ENCODE data around the gene SUGCT.
"Not testable (repeated sequence)": the region's sequence is repeated elsewhere in the genome, so short reads cannot be mapped to it uniquely, and the experiment has no call there.

SUGCT gene

DNA sequence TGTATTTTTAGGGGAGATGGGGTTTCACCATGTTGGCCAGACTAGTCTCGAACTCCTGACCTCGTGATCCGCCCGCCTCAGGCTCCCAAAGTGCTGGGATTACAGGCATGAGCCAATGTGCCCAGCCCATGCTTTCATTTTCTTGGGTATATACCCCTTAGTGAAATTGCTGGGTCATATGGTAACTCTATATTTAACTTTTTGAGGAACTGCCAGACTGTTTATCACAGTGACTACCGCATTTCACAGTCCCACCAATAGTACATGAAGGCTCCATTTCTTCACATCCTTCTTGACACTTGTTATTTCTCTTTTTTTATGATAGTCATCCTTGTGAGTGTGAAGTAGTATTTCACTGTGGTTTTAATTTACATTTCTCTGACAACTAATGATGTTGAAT, 134.0 kb downstream of the SUGCT start:
- not testable (repeated sequence) for DNase-seq

- DNase-seq, result no peak
Observed at GRCh38 chr7:40276061-40276460, 141.3 kb downstream of the SUGCT start.

- DNase-seq, result no peak
Observed at GRCh38 chr7:40279991-40280390, 145.2 kb downstream of the SUGCT start.

- DNase-seq, result no peak
Observed at GRCh38 chr7:40282858-40283257, 148.1 kb downstream of the SUGCT start.

DNA sequence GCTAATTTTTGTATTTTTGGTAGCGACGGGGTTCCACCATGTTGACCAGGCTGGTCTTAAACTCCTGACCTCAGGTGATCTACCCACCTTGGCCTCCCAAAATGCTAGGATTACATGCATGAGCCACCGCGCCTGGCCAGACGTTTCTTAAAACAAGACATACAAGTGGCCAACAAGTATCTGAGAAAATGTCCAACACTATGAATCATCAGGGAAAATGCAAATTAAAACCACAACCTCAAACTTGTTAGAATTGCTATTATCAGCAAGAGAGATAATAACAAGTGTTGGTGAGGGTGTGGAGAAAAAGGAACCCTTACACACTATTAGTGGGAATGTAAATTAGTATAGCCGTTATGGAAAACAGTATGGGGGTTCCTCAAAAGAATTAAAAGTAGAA, 148.6 kb downstream of the SUGCT start:
- no peak for DNase-seq

GRCh38 chr7:40288827-40289226, 154.0 kb downstream of the SUGCT start:
- DNase-seq, result no peak

GRCh38 chr7:40297741-40298311, 163.0 kb downstream of the SUGCT start:
- no peak for DNase-seq

GRCh38 chr7:40298421-40298820, 163.6 kb downstream of the SUGCT start:
- DNase-seq, result no peak

GRCh38 chr7:40299097-40299496, 164.3 kb downstream of the SUGCT start:
- no peak for DNase-seq

GRCh38 chr7:40300146-40300670, 165.4 kb downstream of the SUGCT start:
- no peak for DNase-seq

GRCh38 chr7:40301486-40302068, 166.8 kb downstream of the SUGCT start:
- DNase-seq, result no peak

GRCh38 chr7:40303996-40304395, 169.2 kb downstream of the SUGCT start:
- no peak for DNase-seq

DNA sequence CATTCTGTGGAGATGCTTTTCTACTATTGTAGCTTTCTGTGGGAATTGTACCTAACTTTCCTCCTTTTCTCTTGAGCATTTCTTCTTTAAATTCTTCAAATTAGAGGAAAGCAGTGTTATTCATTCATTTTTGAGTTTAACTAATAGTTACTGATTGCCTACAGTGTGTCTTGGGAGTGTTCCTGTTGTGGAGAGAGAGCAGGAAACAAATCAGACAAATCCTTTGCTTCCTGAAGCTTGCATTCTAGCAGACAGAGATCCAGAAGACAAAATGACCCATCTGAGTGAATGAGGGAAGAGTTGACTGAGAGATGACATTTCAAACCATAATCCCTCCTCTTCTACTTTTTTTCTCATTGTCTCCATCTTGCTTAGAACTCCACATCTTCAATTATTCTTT, 170.4 kb downstream of the SUGCT start:
- DNase-seq, result no peak

DNA sequence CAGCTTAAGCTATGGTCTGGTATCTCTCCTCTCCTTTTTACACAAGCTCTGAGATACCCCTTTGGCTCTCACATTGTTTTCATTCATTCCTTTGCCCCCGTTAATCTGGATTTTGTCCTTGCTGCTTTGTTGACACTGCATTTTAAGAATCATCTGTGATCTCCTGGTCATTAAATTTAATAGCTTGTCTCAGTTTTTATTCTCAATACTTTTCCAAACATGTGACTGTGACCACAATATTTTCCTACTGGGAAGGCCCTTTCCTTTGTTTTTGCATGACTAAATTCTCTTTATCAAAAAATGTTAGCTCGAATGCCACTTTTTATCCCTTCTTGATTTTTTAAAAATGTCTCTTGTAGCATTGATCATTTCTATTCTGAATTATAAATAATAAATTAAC, 171.2 kb downstream of the SUGCT start:
- no peak for DNase-seq

GRCh38 chr7:40306596-40306995, 171.8 kb downstream of the SUGCT start:
- no peak for DNase-seq

GRCh38 chr7:40310258-40310657, 175.5 kb downstream of the SUGCT start:
- DNase-seq, result no peak

- DNase-seq, result no peak
Observed at GRCh38 chr7:40311307-40311706, 176.5 kb downstream of the SUGCT start.

GRCh38 chr7:40315277-40315676, 180.5 kb downstream of the SUGCT start:
- DNase-seq, result no peak

- no peak for DNase-seq
Observed at GRCh38 chr7:40316176-40316575, 181.4 kb downstream of the SUGCT start.

DNA sequence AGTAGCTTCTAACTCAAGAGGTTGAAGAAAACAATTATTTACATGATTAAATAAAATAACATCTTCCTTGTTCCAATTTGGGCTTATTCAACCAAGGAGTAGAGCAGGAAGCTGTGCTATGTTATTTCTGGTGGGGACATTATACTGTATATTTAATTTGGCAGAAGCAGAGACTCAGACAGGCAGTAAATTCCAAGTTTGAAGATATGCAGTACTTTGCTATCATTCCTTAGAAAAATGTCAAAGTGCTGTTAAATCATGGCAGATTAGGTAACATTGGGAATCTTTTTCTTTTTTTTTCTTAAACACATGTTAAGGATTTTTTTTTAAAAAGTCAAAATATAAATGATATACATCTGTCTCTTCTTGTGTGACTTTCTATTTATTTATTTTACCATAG, 190.1 kb downstream of the SUGCT start:
- DNase-seq, result no peak

GRCh38 chr7:40327113-40327512, 192.3 kb downstream of the SUGCT start:
- no peak for DNase-seq

GRCh38 chr7:40327873-40328272, 193.1 kb downstream of the SUGCT start:
- no peak for DNase-seq

DNA sequence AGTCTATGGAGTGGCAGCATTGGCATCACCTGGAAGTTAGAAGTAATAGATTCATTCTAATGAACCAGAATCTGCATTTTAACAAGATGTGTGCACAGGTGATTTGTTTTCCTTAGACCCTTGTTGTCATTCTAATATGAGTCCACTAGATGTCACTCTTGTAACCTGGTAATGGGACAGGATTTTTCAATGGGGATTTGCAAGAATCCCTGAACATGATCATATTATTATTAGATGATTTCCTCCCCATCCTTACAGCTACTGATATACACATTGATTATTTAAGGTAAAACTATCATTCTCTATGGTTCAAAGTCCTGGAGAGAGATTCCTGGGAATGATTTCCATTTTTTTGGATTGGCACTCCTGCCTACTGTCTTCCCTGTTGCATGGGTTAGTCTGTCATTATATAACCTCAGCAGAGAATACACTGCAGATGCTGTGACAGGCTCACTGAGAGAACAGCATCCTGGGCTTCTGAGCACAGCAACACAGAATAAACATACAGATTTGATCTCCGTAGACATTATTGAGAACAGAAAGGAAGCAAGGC, 194.9 kb downstream of the SUGCT start:
- peak; percentile 1 for DNase-seq

GRCh38 chr7:40330408-40330807, 195.6 kb downstream of the SUGCT start:
- no peak for DNase-seq

- DNase-seq, result no peak
Observed at GRCh38 chr7:40331915-40332314, 197.1 kb downstream of the SUGCT start.

Data from NCI-H1048 (cell line).